Measurements from ENCODE around the gene CCDC159. TPM values are rescaled to one million over a fixed set of nuclear protein-coding genes. Genes with fewer than 3 reads are reported as not detected.
"Not testable (repeated sequence)": the region's sequence is repeated elsewhere in the genome, so short reads cannot be mapped to it uniquely, and the experiment has no call there.

The CCDC159 gene
- total and polyA plus RNA-seq, 5 donors from 2014 or later: 18.7 to 66.5 (median 22.3) TPM

DNA sequence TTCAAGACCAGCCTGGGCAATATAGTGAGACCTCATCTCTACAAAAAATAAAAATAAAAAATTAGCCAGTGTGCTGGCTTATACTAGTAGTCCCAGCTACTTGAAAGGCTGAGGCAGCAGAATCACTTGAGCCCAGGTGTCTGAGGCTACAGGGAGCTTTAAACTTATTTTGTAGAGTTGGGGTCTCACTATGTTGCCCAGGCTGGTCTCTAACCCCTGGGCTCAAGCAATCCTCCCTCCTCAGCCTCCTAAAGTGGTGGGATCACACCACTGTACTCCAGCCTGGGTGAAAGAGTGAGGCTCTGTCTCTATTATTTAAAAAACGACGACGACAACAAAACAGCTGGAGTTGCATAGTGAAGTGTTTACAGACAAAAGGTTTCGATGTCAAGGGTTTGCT, 14.8 kb upstream of the CCDC159 start:
- peaks cover 46% of the 10 kb centered on the region for H3K36me3 ChIP-seq (ENCODE audit: control insufficient read depth, insufficient read depth, low read length)
- H3K4me1 Mint-ChIP-seq: peaks cover 0 to 2% (median 0%) of the 10 kb centered on the region in 4 donors

GRCh38 chr19:11332822-11333221, 13.5 kb upstream of the CCDC159 start:
- peaks cover 0 to 14% (median 7%) of the 10 kb centered on the region in 4 donors for H3K4me1 Mint-ChIP-seq
- peaks cover 42% of the 10 kb centered on the region for H3K36me3 ChIP-seq (ENCODE audit: control insufficient read depth, insufficient read depth, low read length)
- H3K27me3 ChIP-seq (ENCODE audit: control insufficient read depth, insufficient read depth, low read length): no peaks in the 10 kb centered on the region
- peaks cover 9% of the 10 kb centered on the region for H3K4me1 ChIP-seq (ENCODE audit: control insufficient read depth, insufficient read depth, low read length, poor library complexity, severe bottlenecking)
- no peak overlapping the region for H3K4me3 ChIP-seq (ENCODE audit: low read depth, low read length)
- ATAC-seq (ENCODE audit: low read depth in 2 of 2): no peak
- no peak overlapping the region for H3K27ac ChIP-seq (ENCODE audit: insufficient read depth, low read length, poor library complexity, severe bottlenecking)
- no peak for DNase-seq
- no peaks in the 10 kb centered on the region for H3K9me3 Mint-ChIP-seq
- peaks cover 36% of the 10 kb centered on the region for H3K36me3 Mint-ChIP-seq
- no peak overlapping the region for H3K27ac Mint-ChIP-seq
- H3K27me3 Mint-ChIP-seq: no peaks in the 10 kb centered on the region
- no peak overlapping the region for H3K4me3 Mint-ChIP-seq
- H3K9me3 ChIP-seq (ENCODE audit: control insufficient read depth in 2 of 2, low read length in 2 of 2): no peaks in the 10 kb centered on the region

More for the DNA sequence above, 14.8 kb upstream of the CCDC159 start:
- no peak for ATAC-seq (ENCODE audit: low read depth in 2 of 2)
- Histone ChIP-seq H3K27ac (ENCODE audit: insufficient read depth, low read length, poor library complexity, severe bottlenecking) (no peak overlapping the region), H3K4me3 (ENCODE audit: low read depth, low read length) (no peak overlapping the region), H3K27me3 (ENCODE audit: control insufficient read depth, insufficient read depth, low read length) (no peaks in the 10 kb centered on the region), H3K9me3 (ENCODE audit: control insufficient read depth in 2 of 2, low read length in 2 of 2) (no peaks in the 10 kb centered on the region), H3K4me1 (ENCODE audit: control insufficient read depth, insufficient read depth, low read length, poor library complexity, severe bottlenecking) (no peaks in the 10 kb centered on the region)
- no peaks in the 10 kb centered on the region for H3K27me3 Mint-ChIP-seq
- H3K27ac Mint-ChIP-seq: no peak overlapping the region
- H3K4me3 Mint-ChIP-seq: no peak overlapping the region
- H3K9me3 Mint-ChIP-seq: no peaks in the 10 kb centered on the region
- peaks cover 36% of the 10 kb centered on the region for H3K36me3 Mint-ChIP-seq
- DNase-seq: no peak

DNA sequence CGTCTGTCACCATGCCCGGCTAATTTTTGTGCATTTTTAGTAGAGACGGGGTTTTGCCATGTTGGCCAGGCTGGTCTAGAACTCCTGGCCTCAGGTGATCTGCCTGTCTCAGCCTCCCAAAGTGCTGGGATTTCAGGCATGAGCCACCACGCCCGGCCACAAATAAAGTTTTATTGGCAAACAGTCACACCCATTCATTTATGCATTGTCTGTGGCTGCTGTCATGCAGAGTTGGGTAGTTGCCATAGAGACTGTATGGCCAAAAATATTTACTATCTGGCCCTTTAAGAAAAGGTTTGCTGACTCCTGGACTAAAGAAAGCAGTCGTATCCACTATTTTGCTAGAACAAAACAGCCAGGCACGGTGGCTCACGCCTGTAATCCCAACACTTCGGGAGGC, 12.5 kb upstream of the CCDC159 start:
- H3K9me3 ChIP-seq (ENCODE audit: control insufficient read depth in 2 of 2, low read length in 2 of 2); DNase-seq; H3K27me3 ChIP-seq (ENCODE audit: control insufficient read depth, insufficient read depth, low read length); H3K9me3 Mint-ChIP-seq; H3K27me3 Mint-ChIP-seq; H3K27ac ChIP-seq (ENCODE audit: insufficient read depth, low read length, poor library complexity, severe bottlenecking); H3K27ac Mint-ChIP-seq; ATAC-seq (ENCODE audit: low read depth in 2 of 2); H3K4me3 ChIP-seq (ENCODE audit: low read depth, low read length): not testable (repeated sequence)
- Mint-ChIP-seq H3K36me3 (peaks cover 36% of the 10 kb centered on the region), H3K4me3 (peak overlapping the region in 2 of 4 donors; percentile 32 to 65), H3K4me1 (peaks cover 0 to 24% (median 13%) of the 10 kb centered on the region in 4 donors)
- H3K36me3 ChIP-seq (ENCODE audit: control insufficient read depth, insufficient read depth, low read length): peaks cover 41% of the 10 kb centered on the region
- peaks cover 19% of the 10 kb centered on the region for H3K4me1 ChIP-seq (ENCODE audit: control insufficient read depth, insufficient read depth, low read length, poor library complexity, severe bottlenecking)

DNA sequence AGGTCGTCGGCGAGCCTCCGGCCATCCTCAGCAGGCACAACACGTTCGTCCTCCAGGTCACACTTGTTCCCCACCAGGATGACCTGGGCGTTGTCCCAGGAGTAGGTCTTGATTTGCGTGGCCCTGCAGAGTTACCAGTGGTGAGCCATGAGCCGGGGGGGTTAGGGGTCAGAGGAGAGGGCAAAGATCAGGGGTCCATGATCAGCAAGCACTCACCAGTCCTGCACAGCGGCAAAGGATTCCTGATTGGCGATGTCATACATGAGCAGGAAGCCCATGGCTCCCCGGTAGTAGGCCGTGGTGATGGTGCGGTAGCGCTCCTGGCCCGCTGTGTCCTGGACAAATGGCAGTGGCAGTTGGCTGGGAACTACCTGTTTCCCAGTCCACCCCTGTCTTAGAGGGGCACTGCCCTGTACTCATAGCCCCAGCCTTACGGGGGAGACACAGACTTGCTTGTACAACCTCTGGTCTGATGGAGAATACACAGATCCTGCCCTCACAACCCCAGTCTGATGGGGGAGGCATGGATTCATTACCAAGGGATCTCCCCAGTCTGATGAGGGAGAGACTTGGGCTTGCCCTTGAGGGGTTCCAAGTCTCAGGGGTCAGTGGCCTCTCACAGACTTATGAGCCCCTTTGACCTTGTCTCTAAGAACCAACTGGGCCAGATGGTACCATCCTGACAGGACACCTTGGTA, 10.7 kb upstream of the CCDC159 start:
- Histone ChIP-seq H3K9me3 (ENCODE audit: control insufficient read depth in 2 of 2, low read length in 2 of 2) (no peaks in the 10 kb centered on the region), H3K36me3 (ENCODE audit: control insufficient read depth, insufficient read depth, low read length) (peaks cover 33% of the 10 kb centered on the region), H3K4me1 (ENCODE audit: control insufficient read depth, insufficient read depth, low read length, poor library complexity, severe bottlenecking) (peaks cover 34% of the 10 kb centered on the region), H3K4me3 (ENCODE audit: low read depth, low read length) (no peak overlapping the region), H3K27me3 (ENCODE audit: control insufficient read depth, insufficient read depth, low read length) (no peaks in the 10 kb centered on the region), H3K27ac (ENCODE audit: insufficient read depth, low read length, poor library complexity, severe bottlenecking) (no peak overlapping the region)
- Mint-ChIP-seq H3K4me3 (no peak overlapping the region), H3K4me1 (peaks cover 0 to 34% (median 16%) of the 10 kb centered on the region in 4 donors), H3K27ac (no peak overlapping the region), H3K27me3 (no peaks in the 10 kb centered on the region), H3K9me3 (no peaks in the 10 kb centered on the region), H3K36me3 (peaks cover 30% of the 10 kb centered on the region)
- ATAC-seq (ENCODE audit: low read depth in 2 of 2) (no peak), DNase-seq (no peak)

DNA sequence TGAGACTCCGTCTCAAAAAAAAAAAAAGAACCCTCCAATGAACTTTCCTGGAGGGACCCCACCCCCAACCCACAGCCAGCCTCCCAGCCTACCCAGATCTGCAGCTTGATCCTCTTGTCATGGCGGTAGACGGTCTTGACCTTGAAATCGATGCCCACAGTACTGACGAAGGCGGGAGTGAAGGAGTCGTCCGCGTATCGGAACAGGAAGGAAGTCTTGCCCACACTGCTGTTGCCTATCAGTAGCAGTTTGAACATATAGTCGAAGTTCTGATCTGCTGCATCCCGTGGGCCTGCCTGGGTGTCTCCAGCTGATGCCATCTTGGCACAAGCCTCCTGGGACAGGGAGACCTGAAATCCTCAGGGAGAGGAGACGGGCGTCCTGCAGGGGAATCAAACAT, 9.2 kb upstream of the CCDC159 start:
- H3K4me3 Mint-ChIP-seq: peak overlapping the region; percentile 75 to 90 (median 84)
- Histone ChIP-seq H3K27ac (ENCODE audit: insufficient read depth, low read length, poor library complexity, severe bottlenecking) (peak overlapping the region; percentile 23), H3K27me3 (ENCODE audit: control insufficient read depth, insufficient read depth, low read length) (no peaks in the 10 kb centered on the region), H3K36me3 (ENCODE audit: control insufficient read depth, insufficient read depth, low read length) (peaks cover 33% of the 10 kb centered on the region), H3K9me3 (ENCODE audit: control insufficient read depth in 2 of 2, low read length in 2 of 2) (no peaks in the 10 kb centered on the region), H3K4me3 (ENCODE audit: low read depth, low read length) (peak overlapping the region; percentile 44), H3K4me1 (ENCODE audit: control insufficient read depth, insufficient read depth, low read length, poor library complexity, severe bottlenecking) (peaks cover 34% of the 10 kb centered on the region)
- H3K27ac Mint-ChIP-seq: peak overlapping the region; percentile 5 to 38 (median 14)
- H3K9me3 Mint-ChIP-seq: no peaks in the 10 kb centered on the region
- peaks cover 0 to 34% (median 16%) of the 10 kb centered on the region in 4 donors for H3K4me1 Mint-ChIP-seq
- peak in 2 of 3 donors; percentile 22 to 41 for DNase-seq
- H3K27me3 Mint-ChIP-seq: no peaks in the 10 kb centered on the region
- peaks cover 27% of the 10 kb centered on the region for H3K36me3 Mint-ChIP-seq
- peak in 1 of 2 donors; percentile 35 for ATAC-seq (ENCODE audit: low read depth in 2 of 2)

- H3K27ac ChIP-seq (ENCODE audit: insufficient read depth, low read length, poor library complexity, severe bottlenecking): peak overlapping the region; percentile 5
- peaks cover 29% of the 10 kb centered on the region for H3K36me3 ChIP-seq (ENCODE audit: control insufficient read depth, insufficient read depth, low read length)
- H3K4me1 ChIP-seq (ENCODE audit: control insufficient read depth, insufficient read depth, low read length, poor library complexity, severe bottlenecking): peaks cover 34% of the 10 kb centered on the region
- DNase-seq (no peak), ATAC-seq (ENCODE audit: low read depth in 2 of 2) (no peak)
- H3K36me3 Mint-ChIP-seq: peaks cover 21% of the 10 kb centered on the region
- peak overlapping the region in 3 of 4 donors; percentile 75 to 90 (median 87) for H3K4me3 Mint-ChIP-seq
- no peak overlapping the region for H3K4me3 ChIP-seq (ENCODE audit: low read depth, low read length)
- H3K27ac Mint-ChIP-seq: peak overlapping the region in 1 of 3 donors; percentile 59
- peaks cover 0 to 39% (median 16%) of the 10 kb centered on the region in 4 donors for H3K4me1 Mint-ChIP-seq
- H3K9me3 Mint-ChIP-seq: no peaks in the 10 kb centered on the region
- H3K27me3 Mint-ChIP-seq: no peaks in the 10 kb centered on the region
- H3K27me3 ChIP-seq (ENCODE audit: control insufficient read depth, insufficient read depth, low read length): no peaks in the 10 kb centered on the region
- no peaks in the 10 kb centered on the region for H3K9me3 ChIP-seq (ENCODE audit: control insufficient read depth in 2 of 2, low read length in 2 of 2)
These were observed 8.2 kb upstream of the CCDC159 start for GRCh38 chr19:11338121-11338520.

- Mint-ChIP-seq H3K4me3 (peak overlapping the region; percentile 87 to 90 (median 88)), H3K27me3 (no peaks in the 10 kb centered on the region), H3K4me1 (peaks cover 0 to 39% (median 16%) of the 10 kb centered on the region in 4 donors), H3K36me3 (peaks cover 18% of the 10 kb centered on the region), H3K9me3 (no peaks in the 10 kb centered on the region), H3K27ac (peak overlapping the region in 2 of 3 donors; percentile 88 to 89)
- peak overlapping the region; percentile 44 for H3K4me3 ChIP-seq (ENCODE audit: low read depth, low read length)
- H3K9me3 ChIP-seq (ENCODE audit: control insufficient read depth in 2 of 2, low read length in 2 of 2): no peaks in the 10 kb centered on the region
- H3K4me1 ChIP-seq (ENCODE audit: control insufficient read depth, insufficient read depth, low read length, poor library complexity, severe bottlenecking): peaks cover 34% of the 10 kb centered on the region
- peaks cover 26% of the 10 kb centered on the region for H3K36me3 ChIP-seq (ENCODE audit: control insufficient read depth, insufficient read depth, low read length)
- no peak for DNase-seq
- H3K27ac ChIP-seq (ENCODE audit: insufficient read depth, low read length, poor library complexity, severe bottlenecking): peak overlapping the region; percentile 65
- ATAC-seq (ENCODE audit: low read depth in 2 of 2): no peak
- no peaks in the 10 kb centered on the region for H3K27me3 ChIP-seq (ENCODE audit: control insufficient read depth, insufficient read depth, low read length)
These were observed 7.6 kb upstream of the CCDC159 start for GRCh38 chr19:11338569-11339253.

Measured in CD4-positive, CD25-positive, alpha-beta regulatory T cell (primary cell).